ENCODE data around the gene AGBL3.

The AGBL3 gene

DNA sequence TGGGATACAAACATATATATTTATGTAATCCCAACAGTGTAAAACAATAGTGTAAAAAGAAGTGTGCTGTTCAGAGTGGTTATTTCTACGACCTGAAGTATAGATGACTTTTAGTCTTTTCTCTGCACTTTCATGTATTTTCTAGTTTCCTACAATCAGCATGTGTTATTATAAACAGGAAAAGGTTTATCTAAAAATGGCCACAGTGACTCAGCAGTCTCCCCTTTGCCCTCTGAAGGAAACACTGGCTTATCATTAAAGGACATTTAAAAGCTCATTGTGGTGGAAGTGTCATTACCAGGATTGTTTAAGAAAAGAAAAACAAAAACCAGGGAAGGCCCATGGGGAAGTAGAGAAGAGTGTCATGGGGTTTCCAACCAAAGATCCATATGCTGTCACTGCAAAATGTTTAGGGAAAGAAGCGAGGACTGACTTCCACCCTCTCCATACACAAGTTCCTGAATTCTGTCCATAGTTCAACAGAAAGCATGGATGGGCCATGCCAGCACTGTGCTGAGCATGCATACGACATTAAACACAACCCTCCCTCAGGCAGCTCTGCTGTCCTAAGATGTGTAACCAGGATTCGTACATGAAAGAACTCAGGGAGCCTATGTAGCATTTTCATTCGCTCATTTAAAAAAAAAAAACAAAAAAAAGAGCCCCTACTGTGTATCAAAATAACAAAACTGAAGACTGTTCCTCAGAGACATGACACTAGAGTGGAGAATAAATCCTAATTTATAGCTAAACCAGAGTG, 174.0 kb downstream of the AGBL3 start:
- no peak for DNase-seq (ENCODE audit: low read depth)
- no peak overlapping the region for H3K4me3 ChIP-seq (ENCODE audit: low read length)
- TF ChIP-seq, protein P1, sequence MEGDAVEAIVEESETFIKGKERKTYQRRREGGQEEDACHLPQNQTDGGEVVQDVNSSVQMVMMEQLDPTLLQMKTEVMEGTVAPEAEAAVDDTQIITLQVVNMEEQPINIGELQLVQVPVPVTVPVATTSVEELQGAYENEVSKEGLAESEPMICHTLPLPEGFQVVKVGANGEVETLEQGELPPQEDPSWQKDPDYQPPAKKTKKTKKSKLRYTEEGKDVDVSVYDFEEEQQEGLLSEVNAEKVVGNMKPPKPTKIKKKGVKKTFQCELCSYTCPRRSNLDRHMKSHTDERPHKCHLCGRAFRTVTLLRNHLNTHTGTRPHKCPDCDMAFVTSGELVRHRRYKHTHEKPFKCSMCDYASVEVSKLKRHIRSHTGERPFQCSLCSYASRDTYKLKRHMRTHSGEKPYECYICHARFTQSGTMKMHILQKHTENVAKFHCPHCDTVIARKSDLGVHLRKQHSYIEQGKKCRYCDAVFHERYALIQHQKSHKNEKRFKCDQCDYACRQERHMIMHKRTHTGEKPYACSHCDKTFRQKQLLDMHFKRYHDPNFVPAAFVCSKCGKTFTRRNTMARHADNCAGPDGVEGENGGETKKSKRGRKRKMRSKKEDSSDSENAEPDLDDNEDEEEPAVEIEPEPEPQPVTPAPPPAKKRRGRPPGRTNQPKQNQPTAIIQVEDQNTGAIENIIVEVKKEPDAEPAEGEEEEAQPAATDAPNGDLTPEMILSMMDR (conservative IDR thresholded peaks at IDR 0.05; ENCODE audit: low read length), result no peak

DNA sequence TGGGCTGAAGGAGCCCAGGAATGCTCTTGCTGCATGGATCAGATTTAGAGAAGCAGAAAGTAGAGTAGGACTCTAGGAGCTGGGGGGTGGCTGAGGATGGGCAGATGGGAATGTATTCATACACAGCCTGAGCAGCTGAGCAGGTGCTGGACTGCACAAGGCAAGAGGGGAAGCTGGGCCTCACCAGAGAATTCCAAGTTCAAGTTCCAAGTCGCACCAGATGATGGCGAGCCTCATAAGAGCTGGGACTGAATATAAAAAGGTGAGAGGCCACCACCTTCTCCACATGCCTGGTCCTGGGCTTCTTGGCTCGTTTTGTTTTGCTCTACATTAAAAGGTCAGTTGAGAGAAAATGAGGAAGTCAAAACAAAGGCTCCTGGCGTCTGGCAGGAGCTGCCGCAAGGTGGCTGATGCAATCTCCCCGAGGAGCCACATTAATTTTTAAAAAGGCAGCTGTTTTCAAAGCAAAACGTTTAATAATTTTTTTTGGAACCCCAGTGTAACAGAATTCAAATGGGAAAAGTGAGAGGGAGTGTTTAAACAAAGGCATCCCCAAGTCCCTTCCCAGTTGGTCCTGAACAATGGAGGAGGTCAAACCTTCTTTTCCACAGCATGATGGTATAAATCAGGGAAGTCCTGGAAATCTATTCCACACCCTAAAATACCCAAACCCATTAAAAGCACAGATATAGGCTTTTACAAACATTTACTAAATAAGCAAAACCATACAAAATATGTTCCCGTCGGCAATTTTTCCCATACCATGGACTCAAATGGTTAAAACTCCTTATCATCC, 174.7 kb downstream of the AGBL3 start:
- H3K4me3 ChIP-seq (ENCODE audit: low read length), result no peak overlapping the region
- no peak for DNase-seq (ENCODE audit: low read depth)
- TF ChIP-seq, protein P1 (conservative IDR thresholded peaks at IDR 0.05; ENCODE audit: low read length), result no peak

DNA sequence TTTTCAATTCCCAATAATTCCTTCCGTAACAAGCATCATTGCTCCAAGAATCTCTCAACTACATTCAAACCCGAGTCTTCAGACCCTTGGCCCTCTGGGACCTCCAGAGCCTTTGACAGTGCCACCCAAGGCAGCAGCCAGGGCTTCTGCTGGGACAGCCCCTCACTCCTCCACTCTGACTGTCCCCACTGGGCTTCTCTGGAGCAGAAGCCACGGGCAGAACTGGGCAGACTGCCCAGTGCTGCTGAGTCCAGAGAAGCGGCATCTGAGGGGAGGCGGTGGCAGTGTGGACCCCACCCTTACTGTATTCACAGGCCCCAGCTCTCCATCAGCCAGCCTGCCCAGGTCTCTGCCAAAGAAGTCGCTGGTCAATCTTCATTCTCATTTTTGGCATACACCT, 175.4 kb downstream of the AGBL3 start:
- TF ChIP-seq, protein P1 (conservative IDR thresholded peaks at IDR 0.05; ENCODE audit: low read length), result no peak
- DNase-seq (ENCODE audit: low read depth), result no peak
- no peak overlapping the region for H3K4me3 ChIP-seq (ENCODE audit: low read length)

DNA sequence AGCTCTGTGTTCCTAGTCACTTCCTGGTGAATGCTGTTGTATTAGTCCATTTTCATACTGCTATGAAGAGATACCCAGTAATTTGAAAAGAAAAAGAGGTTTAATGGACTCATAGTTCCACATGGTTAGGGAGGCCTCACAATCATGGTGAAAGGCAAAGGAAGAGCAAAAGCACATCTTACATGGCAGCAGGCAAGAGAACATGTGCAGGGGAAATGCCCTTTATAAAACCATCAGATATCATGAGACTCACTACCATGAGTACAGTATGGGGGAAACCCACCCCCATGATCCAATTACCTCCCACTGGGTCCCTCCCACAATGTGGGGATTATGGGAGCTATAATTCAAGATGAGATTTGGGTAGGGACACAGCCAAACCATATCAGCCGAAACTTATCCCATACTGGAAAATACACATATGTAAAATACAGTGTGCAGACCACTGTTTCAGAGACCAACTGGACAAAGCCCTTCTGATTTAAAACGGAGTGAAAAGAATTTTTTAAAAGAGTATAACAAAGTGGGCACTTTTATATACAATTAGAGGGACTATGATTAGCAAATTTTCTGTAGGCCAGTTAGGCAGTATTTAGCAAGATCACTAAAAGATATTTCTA, 176.2 kb downstream of the AGBL3 start:
- no peak overlapping the region for H3K4me3 ChIP-seq (ENCODE audit: low read length)
- TF ChIP-seq, protein P1 (conservative IDR thresholded peaks at IDR 0.05; ENCODE audit: low read length), result no peak
- DNase-seq (ENCODE audit: low read depth), result no peak

DNA sequence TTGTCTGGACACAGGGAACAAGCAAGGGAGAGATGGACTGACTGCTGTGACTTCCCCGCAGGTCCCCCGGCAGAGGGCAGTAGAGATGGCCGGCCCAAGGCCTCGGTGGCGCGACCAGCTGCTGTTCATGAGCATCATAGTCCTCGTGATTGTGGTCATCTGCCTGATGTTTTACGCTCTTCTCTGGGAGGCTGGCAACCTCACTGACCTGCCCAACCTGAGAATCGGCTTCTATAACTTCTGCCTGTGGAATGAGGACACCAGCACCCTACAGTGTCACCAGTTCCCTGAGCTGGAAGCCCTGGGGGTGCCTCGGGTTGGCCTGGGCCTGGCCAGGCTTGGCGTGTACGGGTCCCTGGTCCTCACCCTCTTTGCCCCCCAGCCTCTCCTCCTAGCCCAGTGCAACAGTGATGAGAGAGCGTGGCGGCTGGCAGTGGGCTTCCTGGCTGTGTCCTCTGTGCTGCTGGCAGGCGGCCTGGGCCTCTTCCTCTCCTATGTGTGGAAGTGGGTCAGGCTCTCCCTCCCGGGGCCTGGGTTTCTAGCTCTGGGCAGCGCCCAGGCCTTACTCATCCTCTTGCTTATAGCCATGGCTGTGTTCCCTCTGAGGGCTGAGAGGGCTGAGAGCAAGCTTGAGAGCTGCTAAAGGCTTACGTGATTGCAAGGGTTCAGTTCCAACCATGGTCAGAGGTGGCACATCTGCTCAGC, 178.2 kb downstream of the AGBL3 start:
- H3K4me3 ChIP-seq (ENCODE audit: low read length), result no peak overlapping the region
- TF ChIP-seq, protein P1 (conservative IDR thresholded peaks at IDR 0.05; ENCODE audit: low read length), result no peak
- DNase-seq (ENCODE audit: low read depth), result no peak

DNA sequence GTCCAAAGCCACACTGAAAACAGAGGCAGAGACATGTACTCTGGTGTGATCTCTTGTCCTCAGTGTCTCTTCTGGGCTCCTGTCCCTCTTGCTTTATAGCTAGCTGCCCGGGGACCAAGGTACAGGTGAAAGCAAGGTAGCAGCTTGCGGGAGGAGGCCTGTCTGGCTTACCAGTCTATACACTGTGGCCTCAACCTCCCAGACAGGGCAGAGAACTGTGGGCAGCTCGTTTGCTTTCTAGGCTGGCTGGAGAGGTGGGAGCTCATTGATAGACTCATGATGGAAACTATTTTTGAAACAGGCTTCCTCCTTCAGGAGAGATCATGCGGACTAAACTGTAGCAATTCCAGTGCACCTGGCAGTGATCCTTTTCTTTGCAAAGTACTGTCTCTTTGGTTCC, 179.6 kb downstream of the AGBL3 start:
- TF ChIP-seq, protein P1 (conservative IDR thresholded peaks at IDR 0.05; ENCODE audit: low read length), result no peak

More for the DNA sequence above, 179.6 kb downstream of the AGBL3 start:
- H3K4me3 ChIP-seq (ENCODE audit: low read length), result no peak overlapping the region
- no peak for DNase-seq (ENCODE audit: low read depth)

Measured in AG10803 (cell line).